ENCODE results near the gene CGB5. TPM values are rescaled to one million over a fixed set of nuclear protein-coding genes. Genes with fewer than 3 reads are reported as not detected.
"Not testable (repeated sequence)": the region's sequence is repeated elsewhere in the genome, so short reads cannot be mapped to it uniquely, and the experiment has no call there.

The CGB5 gene
- polyA plus RNA-seq, 5 donors = 0.30 to 0.59 TPM; not detected in 3

DNA sequence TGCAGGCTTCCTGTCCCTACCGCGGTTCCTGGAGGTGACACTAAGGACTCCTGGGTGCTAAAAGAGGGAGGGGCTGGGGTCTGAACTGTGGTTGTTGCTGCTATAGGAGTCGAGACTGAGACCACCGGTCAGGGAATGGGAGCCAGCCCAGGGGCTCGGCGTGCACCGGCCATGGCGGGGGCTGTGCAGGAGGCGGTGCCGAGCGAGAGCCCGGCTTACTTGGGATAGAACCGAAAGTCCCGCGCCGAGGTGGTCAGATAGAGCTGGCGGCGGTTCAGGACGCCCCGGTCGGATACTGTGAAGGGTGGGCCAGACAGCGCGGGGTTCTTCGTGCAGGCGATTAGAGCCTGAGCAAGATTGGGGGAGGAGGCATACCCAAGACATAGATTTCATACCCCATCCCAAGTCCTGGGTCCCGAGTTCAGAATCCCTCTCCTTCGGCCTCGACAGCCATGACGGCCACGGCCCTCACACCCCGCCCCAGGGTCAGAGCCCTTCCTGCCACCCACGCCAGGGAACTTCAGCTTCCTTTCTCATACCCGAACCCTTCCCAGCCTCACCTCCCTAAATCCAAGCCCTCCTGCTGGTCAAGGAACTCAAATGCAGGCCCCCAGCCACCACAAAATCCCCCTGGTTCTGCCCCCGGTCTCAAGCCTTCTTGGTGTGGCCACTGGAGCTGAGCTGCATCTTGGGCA lies 13.4 kb downstream of the CGB5 start:
- DNase-seq = not testable (repeated sequence)

DNA sequence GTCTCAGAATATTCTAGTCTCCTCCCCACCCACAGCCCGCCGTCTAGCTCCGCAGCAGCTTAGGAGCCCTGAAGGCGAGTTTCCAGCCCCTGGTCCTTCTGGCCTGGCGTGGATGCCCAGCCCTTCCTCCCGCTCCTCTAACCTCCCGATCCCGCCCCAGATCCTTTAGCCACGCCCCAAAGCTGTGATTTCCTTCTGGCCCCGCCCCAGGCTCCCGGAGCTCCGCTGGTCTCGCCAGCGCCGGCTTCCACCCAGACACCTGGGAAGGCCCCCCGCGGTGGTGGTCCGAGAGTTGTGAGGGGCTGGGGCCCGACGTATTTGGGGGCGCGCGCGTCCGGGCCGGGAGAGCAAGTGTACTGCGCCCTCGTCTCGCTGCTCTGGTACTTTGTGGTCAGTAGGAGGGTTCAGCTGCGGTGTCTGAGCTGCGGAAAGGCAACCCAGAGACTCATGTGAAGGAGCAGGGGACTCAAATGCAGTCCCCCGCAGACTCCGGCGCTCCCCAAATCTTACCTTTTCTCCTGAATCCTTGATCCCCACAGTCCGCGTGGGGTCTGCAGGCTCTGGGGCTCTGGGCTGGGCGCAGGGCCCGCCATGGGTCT lies 14.1 kb downstream of the CGB5 start, which contains the start of gene CGB7:
Gene CGB7, minus strand, starts transcription at position 114 of the 599 bp plus-strand sequence. CDS start 2,374 bp downstream, outside the sequence.
- DNase-seq = peak in 1 of 2 donors; percentile 34

DNA sequence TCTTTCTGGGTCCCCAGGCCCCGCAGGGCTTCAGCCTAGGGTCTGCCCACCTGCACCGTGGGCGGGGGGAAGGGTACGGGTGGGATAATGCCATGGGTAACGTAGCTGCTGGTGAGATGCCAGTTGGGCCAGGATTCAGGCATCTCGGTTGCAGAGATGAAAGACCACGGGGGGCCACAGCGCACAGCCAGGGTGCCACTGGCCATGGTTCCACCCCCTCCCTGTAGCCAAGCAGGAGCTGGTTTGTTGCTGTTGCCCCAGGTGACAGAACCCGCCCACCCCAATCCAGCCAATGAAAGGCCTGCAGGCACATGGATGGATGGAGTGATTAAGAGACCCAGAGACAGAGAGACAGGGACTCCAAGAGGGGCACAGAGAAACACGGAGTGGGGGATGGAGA lies 14.9 kb downstream of the CGB5 start:
- no peak for DNase-seq

DNA sequence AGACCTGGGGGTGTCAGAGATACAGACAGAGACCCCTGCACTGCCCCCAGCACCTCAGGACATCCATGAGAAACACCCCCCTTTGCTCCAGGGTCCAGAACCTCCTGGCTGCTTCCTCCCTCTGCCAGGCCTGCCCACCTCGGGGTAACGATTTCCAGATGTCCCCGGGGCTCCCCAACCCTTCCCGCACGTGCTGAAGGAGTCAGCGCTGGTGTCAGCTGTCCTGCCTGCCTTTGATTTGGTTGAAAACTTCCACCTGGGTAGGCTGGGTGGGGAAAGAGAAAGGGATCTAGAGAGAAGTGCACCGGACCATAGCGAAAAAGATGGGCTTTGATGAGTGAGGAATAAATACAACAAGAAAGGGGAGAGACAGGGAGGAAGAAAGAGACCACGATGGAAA lies 15.4 kb downstream of the CGB5 start:
- no peak for DNase-seq

DNA sequence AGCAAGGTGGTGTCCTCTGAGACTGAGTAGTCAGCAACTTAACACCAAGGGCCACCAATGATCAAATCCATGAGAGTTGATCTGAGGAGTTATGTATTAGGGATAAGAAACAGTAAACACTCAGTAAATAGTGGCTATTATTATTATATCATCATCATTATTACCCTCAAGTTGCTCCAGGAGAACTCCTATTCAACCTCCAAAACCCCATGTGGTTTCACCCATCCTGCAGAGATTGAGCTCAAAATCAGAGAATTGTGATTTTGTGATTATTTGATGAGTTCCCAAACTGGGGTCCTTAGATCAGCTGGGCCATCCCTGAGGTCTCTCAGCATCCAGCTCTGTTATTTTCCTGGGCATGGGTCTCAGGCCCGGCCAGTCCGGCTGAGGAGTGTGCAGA lies 17.4 kb downstream of the CGB5 start:
- no peak for DNase-seq

DNA sequence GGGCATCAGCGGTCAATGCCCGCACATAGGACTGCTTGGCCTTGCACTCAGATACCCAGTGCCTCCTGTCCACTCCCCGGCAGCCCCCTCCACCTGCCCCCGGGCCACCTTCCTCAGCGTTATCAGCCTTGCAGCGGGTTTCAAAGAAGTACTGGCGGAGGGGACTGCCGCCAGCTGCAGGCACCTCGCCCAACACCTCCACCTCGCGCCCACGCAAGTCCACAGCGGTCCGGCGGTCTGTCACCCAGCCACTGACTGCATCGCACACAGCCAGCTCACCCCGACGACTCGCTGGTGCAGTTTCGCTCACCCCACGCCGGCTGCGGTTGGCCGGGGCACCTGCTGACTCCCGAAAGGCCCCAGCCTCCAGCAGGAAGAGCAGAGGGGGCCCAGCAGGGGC lies 17.8 kb downstream of the CGB5 start:
- no peak for DNase-seq

DNA sequence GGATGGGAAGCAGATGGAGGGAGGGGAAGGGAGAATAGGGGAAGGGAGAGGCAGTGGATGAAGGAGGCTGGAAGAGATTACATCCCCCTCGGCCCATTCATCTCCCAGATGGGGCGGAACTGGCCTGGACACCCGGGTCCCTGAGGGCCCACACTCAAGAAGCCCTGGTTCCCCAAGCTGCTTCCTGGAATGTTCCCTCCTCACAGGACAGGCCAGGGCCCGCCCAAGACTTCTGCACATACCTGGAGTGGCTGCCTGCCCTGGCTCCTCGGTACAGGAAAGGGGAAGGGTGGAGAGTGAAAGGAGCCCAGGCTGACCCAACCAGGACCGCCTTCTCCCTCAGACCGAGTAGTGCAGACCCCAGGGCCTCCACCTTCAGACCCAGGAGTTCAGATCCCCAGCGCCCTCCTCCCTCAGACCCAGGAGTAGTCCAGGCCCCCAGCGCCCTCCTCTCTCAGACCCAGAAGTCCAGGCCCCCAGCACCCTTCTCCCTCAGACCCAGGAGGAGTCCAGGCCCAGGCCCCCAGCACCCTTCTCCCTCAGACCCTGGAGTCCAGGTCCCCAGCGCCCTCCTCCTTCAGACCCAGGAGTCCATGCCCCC lies 20.5 kb downstream of the CGB5 start:
- no peak for DNase-seq

DNA sequence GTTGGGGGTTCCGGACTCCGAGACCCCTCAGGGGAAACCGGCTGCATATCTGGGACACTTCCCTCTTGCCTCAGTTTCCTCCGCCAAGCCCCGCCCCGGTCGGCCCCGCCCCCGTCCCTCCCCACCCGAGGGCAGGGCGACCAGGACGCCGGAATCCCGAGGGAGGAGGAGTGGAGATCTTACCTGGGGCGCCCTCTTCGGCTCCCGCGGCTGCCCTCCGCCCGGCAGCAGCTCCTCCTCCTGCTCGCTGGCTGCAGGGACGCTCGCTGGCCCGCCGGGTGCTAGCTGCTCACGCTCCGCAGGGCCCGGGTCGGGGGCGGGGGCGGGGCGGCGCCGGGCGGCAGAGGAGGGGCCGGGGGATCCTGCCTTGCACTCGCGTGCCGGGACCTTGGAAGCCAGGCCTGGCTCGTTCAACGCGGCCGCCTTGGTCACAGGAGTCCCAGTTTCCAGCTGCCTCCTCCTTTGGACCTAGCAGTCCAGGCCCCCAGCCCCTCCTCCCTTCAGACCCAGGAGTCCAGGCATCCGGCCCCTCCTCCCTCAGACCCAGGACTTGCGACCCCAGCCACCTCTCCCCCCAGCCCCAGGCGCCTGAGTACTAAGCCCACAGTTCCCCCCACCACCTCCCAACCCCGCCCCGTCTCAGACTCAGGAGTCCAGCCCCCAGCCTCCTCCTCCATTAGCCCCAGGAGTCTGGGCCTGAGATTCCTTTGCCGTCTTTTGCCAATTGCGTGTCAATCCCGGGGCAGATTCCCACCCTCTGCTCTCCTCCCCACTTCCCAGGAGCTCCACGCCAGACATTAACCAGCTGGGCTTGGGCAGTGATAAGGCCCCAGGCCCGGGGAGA lies 21.3 kb downstream of the CGB5 start, which contains the start of gene NTF4:
Gene NTF4, minus strand, starts transcription at position 51 of the 844 bp plus-strand sequence. CDS start 2,821 bp downstream, outside the sequence.
- peak in 1 of 2 donors; percentile 17 for DNase-seq

DNA sequence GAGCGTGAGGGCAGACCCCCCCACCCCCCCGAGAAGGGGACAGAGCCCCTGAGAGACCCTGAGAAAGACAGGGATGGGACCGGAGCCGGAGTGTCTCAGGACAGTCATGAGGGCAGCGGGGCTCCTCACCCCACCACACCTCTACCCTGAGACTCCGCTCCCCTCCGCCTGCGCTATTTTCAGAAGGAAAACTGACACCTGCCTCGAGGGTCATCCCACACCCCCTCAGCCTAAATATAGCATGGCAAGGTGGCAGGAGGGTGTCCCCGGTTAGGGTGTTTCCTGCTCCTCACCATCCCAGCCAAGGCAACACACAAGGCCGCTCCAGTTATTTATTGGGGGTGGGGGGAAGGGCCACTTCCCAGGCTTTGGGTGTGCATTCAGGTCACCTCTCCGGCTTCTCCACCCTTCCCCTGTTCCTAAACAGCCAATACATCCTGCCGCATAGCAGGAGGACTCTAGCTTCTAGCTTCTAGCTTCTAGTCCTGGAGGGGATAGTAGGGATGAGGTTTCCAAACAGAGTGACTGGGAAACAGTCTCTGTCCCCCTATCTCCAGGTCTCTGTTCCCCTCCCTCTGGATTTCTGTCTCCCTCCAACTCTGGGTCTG lies 22.4 kb downstream of the CGB5 start:
- DNase-seq = no peak

DNA sequence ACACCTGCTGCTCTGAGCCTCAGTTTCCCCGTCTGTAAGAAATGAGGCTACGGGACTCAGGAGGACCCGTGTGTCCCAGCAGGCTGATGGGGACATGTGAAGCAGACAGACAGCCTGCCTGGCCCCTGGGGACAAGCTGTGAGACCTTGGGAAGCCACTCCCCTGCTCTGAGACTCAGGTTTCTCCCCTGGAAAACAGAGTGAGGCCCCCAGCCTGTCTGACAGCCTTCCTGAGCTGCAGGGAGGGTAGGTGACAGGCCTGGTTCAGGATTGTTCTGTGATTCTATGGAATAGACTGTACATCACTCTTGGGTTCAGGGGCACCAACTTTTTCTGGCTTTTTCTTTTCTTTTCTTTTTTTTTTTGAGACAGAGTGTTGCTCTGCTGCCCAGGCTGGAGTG lies 23.9 kb downstream of the CGB5 start:
- DNase-seq = no peak

DNA sequence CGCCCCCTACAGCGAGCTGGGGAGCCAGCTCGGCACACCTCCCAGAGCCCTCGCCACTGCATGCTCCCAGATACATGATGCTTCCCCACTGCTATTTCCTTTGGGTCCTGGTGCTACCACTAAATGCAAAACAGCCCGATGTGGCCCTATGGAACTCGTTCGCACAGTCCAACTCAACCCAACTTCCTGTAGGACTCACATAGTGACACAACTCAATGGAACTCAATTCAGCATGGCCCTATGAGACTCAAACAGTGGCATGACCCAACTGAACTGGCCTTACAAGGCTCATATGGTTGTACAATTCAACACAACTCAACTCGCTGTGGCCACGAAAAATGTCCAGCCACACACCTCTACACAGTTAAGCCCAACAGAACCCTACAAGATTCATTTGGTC lies 25.4 kb downstream of the CGB5 start:
- no peak for DNase-seq

DNA sequence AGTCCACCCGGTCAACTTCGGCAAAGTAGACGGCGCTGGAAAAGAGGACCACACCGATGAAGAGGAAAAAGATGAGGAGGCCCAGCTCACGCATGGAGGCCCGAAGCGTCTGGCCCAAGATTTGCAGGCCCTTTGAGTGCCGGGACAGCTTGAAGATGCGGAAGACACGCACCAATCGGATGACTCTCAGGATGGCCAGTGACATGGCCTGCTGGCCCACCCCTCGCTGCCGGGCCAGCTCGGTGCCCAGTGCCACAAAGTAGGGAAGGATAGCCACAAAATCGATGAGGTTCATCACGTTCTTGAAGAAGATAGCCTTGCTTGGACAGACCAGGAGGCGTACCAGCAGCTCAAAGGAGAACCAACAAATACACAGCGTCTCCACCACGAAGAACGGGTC lies 26.8 kb downstream of the CGB5 start:
- no peak for DNase-seq

DNA sequence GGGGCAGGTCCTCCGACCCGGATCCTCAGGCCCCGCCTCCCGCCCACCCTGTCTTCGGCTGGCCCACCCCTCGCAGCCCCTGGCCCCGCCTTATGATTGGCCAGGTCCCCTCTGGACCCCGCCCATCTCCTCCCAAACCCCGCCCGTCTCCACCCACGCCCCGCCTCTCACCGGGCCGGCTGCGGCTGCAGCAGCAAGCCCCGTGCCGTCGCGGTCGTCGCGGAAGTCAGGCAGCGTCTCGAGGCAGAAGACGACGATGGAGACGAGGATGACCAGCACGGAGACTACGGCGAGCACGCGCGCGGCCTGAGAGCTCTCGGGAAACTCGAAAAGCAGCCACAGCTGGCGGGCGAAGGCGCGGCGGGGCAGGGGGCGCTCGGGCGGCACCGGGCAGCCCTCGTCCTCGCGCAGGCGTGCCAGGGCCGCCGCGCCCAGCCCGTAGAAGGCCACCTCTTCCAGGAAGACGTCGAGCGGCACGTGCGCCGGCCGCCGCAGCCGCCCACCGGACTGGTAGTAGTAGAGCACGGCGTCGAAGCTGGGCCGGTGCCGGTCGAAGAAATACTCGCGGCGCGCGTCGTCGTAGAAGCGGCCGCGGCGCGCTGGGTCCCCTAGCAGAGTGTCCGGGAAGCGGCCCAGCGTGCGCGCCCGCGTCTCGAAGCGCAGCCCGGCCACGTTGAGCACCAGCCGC lies 28.4 kb downstream of the CGB5 start:
- no peak for DNase-seq

DNA sequence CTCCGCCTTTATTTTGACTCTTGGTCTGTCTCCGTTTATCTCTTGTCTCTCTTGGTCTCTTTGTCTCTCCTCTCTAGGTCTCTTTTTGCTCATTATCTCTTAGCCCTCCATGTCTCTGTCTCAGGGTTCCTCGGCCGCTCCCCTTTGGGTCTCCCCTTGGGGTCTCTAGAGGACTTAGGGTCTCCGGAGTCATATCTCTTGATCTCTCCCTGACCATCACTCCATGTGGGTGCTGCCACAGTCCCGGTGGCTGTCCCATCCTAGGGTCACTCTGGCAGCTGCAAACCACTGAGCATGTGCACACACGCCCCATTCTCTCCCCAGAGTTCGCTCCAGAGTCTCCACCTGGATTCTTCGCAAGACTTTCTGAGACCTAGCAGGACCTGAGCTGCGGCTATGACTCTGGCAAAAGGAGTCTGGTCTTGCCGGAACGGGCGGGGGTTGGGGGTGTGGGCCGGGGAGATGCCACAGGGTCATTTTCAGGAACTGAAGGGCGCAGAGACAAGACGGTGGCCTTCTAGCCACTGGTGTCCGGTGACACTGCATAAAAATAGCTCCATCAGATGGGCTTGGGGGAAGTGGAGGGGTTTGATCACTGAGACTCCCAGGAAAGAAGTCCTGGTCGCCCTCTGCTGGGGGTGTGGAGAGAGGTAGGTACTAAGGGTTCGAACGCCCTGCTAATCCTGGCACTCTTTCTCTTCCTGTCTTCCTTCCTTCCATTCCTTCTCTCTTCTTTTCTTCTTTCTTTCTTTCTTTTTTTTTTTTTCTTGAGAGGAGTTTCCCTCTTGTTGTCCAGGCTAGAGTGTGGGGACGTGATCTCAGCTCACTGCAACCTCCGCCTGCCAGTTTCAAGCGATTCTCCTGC lies 30.1 kb downstream of the CGB5 start:
- no peak for DNase-seq

DNA sequence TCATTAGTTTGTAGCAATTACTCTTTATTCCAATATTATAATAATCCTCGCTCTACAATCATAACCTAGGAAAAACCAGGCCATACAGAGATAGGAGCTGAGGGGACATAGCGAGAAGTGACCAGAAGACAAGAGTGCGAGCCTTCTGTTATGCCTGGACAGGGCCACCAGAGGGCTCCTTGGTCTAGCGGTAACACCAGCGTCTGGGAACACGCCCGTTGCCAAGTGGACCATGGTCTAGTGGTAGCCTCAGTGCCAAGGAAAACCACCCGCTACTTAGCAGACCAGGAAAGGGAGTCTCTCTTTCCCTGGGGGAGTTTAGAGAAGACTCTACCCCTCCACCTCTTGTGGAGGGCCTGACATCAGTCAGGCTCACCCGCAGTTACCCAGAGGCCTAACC lies 31.2 kb downstream of the CGB5 start:
- DNase-seq = peak in 1 of 2 donors; percentile 31

DNA sequence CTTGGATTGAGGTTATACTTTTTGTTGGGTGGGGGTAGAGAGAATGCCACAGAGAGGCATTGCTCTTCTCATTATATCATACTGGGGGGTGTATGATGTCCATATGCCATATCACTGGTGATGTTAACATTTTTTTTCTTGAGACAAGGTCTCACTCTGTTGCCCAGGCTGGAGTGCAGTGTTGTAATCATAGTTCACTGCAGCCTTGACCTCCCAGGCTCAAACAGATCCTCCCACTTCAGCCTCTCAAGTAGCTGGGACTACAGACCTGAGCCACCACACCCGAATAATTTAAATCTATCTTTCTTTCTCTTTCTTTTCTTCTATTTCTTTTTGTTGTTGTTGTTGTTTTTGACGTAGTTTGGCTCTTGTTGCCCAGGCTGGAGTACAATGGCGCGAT lies 36.7 kb downstream of the CGB5 start:
- DNase-seq = no peak

DNA sequence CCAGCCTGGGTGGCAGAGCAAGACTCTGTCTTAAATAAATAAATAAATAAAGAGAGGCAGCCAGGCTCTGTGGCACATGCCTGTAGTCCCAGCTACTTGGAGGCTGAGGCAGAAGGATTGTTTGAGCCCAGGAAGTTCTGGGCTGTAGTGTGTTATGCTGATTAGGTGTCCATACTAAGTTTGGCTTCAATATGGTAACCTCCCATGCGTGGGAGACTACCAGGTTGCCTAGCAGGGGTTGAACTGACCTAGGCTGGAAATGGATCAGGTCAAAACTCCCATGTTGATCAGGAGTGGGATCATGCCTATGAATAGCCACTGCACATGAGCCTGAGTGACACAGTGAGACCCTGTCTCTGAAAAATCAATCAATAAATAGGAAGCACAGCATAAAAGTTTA lies 37.6 kb downstream of the CGB5 start:
- no peak for DNase-seq

DNA sequence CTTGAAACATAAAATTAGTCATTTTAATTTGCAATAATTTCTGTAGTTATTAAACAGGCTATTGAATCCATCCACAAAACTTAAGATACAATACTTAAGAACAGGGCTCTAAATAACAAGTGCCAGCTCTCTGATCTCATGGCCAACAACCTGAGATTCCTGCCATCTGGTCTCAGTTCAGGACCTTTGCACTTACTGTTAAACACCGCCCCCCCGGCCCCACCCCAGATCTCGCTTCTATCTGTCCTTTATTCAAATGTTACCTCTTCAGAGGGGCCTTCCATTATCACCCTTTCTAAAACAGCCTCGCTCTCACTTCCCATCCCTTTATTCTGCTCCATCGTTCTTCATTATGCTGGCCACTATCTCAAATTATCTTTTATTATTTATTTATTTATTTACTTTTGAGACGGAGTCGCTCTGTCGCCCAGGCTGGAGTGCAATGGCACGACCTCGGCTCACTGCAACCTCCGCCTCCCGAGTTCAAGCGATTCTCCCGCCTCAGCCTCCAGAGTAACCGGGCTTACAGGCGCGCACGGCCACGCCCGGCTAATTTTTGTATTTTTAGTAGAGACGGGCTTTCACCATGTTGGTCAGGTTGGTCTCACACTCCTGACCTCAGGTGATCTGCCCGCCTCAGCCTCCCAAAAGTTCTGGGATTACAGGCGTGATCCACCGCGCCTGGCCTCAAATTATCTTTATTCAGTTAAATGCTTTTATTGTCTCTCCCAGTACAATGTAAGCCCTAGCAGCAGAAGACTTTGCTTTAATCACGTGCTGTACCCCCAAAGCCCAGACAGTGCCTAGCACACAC lies 40.8 kb downstream of the CGB5 start:
- no peak for DNase-seq

Measured in right lung (tissue), 5 donors.